ENCODE data around the gene FAM181A. TPM values are rescaled to one million over a fixed set of nuclear protein-coding genes. Genes with fewer than 3 reads are reported as not detected.

The FAM181A gene
- total and polyA plus RNA-seq, 3 experiments from 2014 or later = not detected

DNA sequence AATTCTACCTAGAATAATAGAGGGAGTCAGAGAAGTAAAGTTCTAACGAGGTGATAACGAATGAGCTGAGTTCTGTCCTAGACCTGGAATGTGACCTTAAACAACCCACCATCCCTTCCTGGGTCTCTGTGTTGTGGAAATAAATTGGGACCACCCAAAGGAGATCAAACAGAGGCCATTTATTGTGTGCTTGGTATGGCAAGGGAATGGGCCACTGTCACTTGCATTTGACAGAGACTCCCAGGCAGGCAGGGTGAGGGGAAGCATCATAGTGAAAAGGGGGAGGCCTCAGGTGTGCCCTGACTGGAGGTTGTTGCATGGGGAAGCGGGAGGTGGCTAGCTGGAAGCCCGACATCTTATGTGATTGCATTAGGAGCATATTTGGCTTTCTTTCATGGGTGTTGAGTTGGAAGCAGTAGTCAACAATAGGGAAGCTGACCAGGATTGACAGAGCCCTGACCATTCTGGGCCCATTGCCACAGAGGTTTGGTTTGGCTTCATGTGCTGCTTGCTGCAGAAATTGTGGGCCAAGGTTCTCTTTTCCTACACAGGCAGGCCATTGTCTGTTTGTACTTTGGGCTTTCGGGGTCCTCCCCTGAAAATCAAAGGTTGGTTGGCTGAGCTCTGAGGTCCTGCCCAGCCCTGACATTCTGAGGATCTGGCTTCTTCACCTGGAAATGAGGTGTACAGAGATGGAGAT, 17.6 kb upstream of the FAM181A start:
- H3K9me3 Mint-ChIP-seq = peaks cover 0 to 6% (median 3%) of the 10 kb centered on the region in 5 donors
- CTCF ChIA-PET = interaction anchor here (1.0 kb wide), 1 partner anchor 13 kb away, joined by 3 read pairs; no protein-coding TSS in a partner anchor

DNA sequence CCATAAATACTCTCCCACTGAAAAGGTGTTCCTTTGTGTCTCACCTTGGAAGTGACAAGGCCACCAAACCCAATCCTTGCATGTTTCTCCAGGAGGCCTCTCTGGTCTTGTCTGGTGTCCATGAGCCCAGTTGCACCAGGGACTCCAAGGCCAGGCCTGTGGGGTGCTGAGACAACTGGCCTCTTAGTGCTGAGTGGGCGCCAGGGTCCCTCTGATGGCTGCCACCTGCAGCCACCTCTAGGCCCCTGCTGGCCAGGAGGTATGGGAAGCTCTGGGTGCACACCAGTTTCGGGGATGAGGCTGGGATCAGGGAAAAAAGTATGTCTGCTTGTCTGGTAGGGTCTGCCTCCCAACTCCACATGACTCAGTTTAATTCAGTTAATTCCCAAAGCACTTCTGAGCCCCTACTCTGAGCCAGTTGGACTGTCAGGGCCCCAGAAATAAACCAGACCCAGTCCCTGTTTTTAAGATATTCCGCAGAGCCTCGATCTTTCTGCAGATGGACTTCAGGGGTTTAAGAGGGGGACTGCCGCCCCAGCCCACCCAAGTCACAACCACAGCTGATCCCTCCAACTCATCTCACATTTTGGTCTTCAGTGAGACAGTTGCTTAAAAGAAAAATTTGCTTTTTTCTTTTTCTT, 15.0 kb upstream of the FAM181A start:
- no peak for DNase-seq
- no peaks in the 10 kb centered on the region for H3K27me3 ChIP-seq (ENCODE audit: insufficient read depth, low read length, poor library complexity, severe bottlenecking)
- no peak overlapping the region for H3K27ac Mint-ChIP-seq
- H3K36me3 ChIP-seq (ENCODE audit: insufficient read depth, low read length) = no peaks in the 10 kb centered on the region
- H3K27ac ChIP-seq (ENCODE audit: low read depth, low read length) = no peak overlapping the region
- no peaks in the 10 kb centered on the region for H3K36me3 Mint-ChIP-seq
- peaks cover 14 to 17% of the 10 kb centered on the region in 2 donors for H3K27me3 Mint-ChIP-seq
- no peaks in the 10 kb centered on the region for H3K9me3 ChIP-seq (ENCODE audit: low read length)
- no peak overlapping the region for H3K4me3 ChIP-seq (ENCODE audit: low read length)
- ChIA-PET POLR2A (no interaction called here), CTCF (no interaction called here)
- no peaks in the 10 kb centered on the region for H3K4me1 Mint-ChIP-seq
- peaks cover 0 to 8% (median 3%) of the 10 kb centered on the region in 5 donors for H3K9me3 Mint-ChIP-seq
- H3K4me3 Mint-ChIP-seq = no peak overlapping the region
- no peaks in the 10 kb centered on the region for H3K4me1 ChIP-seq (ENCODE audit: insufficient read depth, low read length)

More for the DNA sequence above, 17.6 kb upstream of the FAM181A start:
- DNase-seq = no peak
- Mint-ChIP-seq H3K36me3 (no peaks in the 10 kb centered on the region), H3K4me1 (no peaks in the 10 kb centered on the region), H3K27ac (no peak overlapping the region), H3K27me3 (peaks cover 5 to 16% of the 10 kb centered on the region in 2 donors), H3K4me3 (no peak overlapping the region)
- POLR2A ChIA-PET = no interaction called here
- H3K4me3 ChIP-seq (ENCODE audit: low read length) = no peak overlapping the region
- H3K9me3 ChIP-seq (ENCODE audit: low read length) = no peaks in the 10 kb centered on the region
- no peaks in the 10 kb centered on the region for H3K36me3 ChIP-seq (ENCODE audit: insufficient read depth, low read length)
- H3K4me1 ChIP-seq (ENCODE audit: insufficient read depth, low read length) = no peaks in the 10 kb centered on the region
- no peaks in the 10 kb centered on the region for H3K27me3 ChIP-seq (ENCODE audit: insufficient read depth, low read length, poor library complexity, severe bottlenecking)
- H3K27ac ChIP-seq (ENCODE audit: low read depth, low read length) = no peak overlapping the region

DNA sequence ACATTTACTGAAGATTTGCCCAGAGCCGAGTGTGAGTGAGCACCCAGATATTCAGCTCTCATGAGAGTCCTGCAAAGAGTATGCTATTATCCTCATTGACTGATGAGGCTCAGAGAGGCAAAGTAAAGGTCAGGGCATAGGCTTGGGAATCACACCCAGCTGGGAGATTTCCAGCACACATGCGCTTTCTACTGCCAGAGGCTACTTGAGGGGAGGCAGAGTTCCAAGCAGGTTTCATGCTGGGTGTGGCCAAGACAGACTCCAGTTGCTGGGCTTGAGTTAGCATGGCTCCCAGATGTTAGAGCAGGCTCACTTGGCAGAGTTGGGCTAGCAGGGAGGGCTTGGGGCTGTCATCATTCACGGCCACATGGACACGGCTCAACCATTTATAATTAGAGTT, 14.4 kb upstream of the FAM181A start:
- ChIA-PET CTCF (no interaction called here), POLR2A (no interaction called here)
- Mint-ChIP-seq H3K27me3 (peaks cover 20 to 23% of the 10 kb centered on the region in 2 donors), H3K36me3 (no peaks in the 10 kb centered on the region), H3K9me3 (peaks cover 0 to 8% (median 3%) of the 10 kb centered on the region in 5 donors), H3K4me3 (no peak overlapping the region), H3K27ac (no peak overlapping the region), H3K4me1 (no peaks in the 10 kb centered on the region)
- Histone ChIP-seq H3K9me3 (ENCODE audit: low read length) (no peaks in the 10 kb centered on the region), H3K27me3 (ENCODE audit: insufficient read depth, low read length, poor library complexity, severe bottlenecking) (no peaks in the 10 kb centered on the region), H3K36me3 (ENCODE audit: insufficient read depth, low read length) (no peaks in the 10 kb centered on the region), H3K4me1 (ENCODE audit: insufficient read depth, low read length) (no peaks in the 10 kb centered on the region), H3K27ac (ENCODE audit: low read depth, low read length) (no peak overlapping the region), H3K4me3 (ENCODE audit: low read length) (no peak overlapping the region)
- DNase-seq = no peak

DNA sequence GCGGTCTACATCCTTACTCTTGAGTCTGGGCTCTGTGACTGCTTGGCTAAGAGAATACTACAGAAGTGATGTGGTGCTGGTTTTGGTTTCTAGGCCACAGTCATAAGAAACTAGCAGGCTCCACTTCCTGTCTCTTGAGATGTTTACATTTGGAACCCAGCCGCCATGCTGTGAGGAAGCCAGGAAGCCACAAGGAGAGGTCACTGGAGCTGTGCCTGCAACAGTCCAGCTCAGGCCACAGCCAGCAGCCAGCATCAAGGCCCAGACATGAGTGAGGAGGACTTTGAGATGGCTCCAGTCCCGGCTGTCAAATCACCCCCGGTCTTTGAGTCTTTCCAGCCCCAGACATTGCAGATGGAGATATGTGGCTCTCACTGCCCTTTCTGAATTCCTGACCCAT, 12.9 kb upstream of the FAM181A start:
- H3K36me3 Mint-ChIP-seq = no peaks in the 10 kb centered on the region
- Histone ChIP-seq H3K4me1 (ENCODE audit: insufficient read depth, low read length) (no peaks in the 10 kb centered on the region), H3K4me3 (ENCODE audit: low read length) (no peak overlapping the region), H3K36me3 (ENCODE audit: insufficient read depth, low read length) (no peaks in the 10 kb centered on the region), H3K27me3 (ENCODE audit: insufficient read depth, low read length, poor library complexity, severe bottlenecking) (no peaks in the 10 kb centered on the region), H3K27ac (ENCODE audit: low read depth, low read length) (no peak overlapping the region), H3K9me3 (ENCODE audit: low read length) (no peaks in the 10 kb centered on the region)
- no peaks in the 10 kb centered on the region for H3K4me1 Mint-ChIP-seq
- CTCF ChIA-PET = no interaction called here
- H3K27ac Mint-ChIP-seq = peak overlapping the region in 1 of 8 donors; percentile 60
- no peak for DNase-seq
- POLR2A ChIA-PET = no interaction called here
- peaks cover 0 to 8% (median 3%) of the 10 kb centered on the region in 5 donors for H3K9me3 Mint-ChIP-seq
- peaks cover 26 to 28% of the 10 kb centered on the region in 2 donors for H3K27me3 Mint-ChIP-seq
- H3K4me3 Mint-ChIP-seq = no peak overlapping the region

DNA sequence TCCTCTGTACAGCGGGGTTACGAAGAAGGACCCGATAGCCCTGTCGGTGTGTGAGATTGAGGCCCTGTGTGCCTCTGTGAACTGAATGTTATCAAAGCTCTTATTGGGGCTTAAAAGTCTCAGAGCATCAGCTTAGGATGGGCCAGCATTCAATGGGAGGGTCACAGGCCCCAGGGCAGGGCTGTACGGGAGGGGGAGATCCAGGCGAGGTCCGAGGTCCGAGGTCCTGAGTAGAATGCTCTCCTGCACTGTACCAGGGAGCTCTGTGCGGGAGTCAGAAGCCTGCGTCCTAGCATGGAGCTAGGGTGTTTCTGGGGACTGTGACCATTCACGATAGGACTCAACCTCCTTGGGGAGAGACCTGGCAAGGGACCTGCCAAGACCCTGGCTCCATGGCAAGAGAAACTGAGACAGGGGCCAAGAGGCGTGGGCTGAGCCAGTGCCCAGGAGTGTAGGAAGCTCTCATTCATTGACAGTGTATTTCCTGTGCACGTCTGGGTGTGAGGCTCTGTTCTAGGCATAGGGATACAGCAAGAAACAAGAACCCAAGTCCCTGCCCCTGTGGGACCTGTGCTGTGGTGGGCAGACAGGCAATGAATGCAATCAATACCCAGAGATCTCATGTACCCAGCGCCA, 12.0 kb upstream of the FAM181A start:
- Histone ChIP-seq H3K4me1 (ENCODE audit: insufficient read depth, low read length) (no peaks in the 10 kb centered on the region), H3K27ac (ENCODE audit: low read depth, low read length) (no peak overlapping the region), H3K9me3 (ENCODE audit: low read length) (no peaks in the 10 kb centered on the region), H3K27me3 (ENCODE audit: insufficient read depth, low read length, poor library complexity, severe bottlenecking) (no peaks in the 10 kb centered on the region), H3K4me3 (ENCODE audit: low read length) (no peak overlapping the region), H3K36me3 (ENCODE audit: insufficient read depth, low read length) (no peaks in the 10 kb centered on the region)
- no peak for DNase-seq
- peaks cover under 1 to 12% (median 4%) of the 10 kb centered on the region in 5 donors for H3K9me3 Mint-ChIP-seq
- H3K4me1 Mint-ChIP-seq = no peaks in the 10 kb centered on the region
- ChIA-PET POLR2A (no interaction called here), CTCF (no interaction called here)
- H3K36me3 Mint-ChIP-seq = peaks cover 0 to 4% (median 0%) of the 10 kb centered on the region in 3 donors
- H3K27me3 Mint-ChIP-seq = peaks cover 28% of the 10 kb centered on the region in 2 donors
- no peak overlapping the region for H3K27ac Mint-ChIP-seq
- H3K4me3 Mint-ChIP-seq = no peak overlapping the region

DNA sequence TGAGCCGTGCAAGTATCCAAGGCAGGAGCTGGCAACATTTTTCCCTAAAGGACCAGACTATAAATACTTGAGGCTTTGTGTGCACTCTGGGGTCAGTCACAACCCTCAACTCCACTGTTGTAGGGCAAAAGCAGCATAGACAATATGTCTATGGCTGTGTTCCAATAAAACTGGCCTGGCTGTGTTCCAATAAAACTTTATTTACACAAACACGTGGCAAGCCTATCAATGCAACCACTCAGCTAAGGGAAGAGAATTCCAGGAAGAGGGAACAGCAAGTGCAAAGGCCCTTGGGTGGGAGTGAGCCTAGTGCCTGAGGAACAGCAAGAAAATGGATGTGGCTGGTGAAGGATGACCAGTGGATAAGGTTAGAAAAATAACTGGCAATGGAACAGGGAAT, 11.3 kb upstream of the FAM181A start:
- POLR2A ChIA-PET = no interaction called here
- no peaks in the 10 kb centered on the region for H3K9me3 ChIP-seq (ENCODE audit: low read length)
- Mint-ChIP-seq H3K4me1 (no peaks in the 10 kb centered on the region), H3K27ac (no peak overlapping the region), H3K9me3 (peaks cover 2 to 12% (median 4%) of the 10 kb centered on the region in 5 donors), H3K4me3 (no peak overlapping the region), H3K36me3 (peaks cover 0 to 4% (median 0%) of the 10 kb centered on the region in 3 donors), H3K27me3 (peaks cover 28% of the 10 kb centered on the region in 2 donors)
- H3K27me3 ChIP-seq (ENCODE audit: insufficient read depth, low read length, poor library complexity, severe bottlenecking) = no peaks in the 10 kb centered on the region
- no peak overlapping the region for H3K27ac ChIP-seq (ENCODE audit: low read depth, low read length)
- no peak for DNase-seq
- H3K36me3 ChIP-seq (ENCODE audit: insufficient read depth, low read length) = no peaks in the 10 kb centered on the region
- H3K4me3 ChIP-seq (ENCODE audit: low read length) = no peak overlapping the region
- H3K4me1 ChIP-seq (ENCODE audit: insufficient read depth, low read length) = no peaks in the 10 kb centered on the region
- CTCF ChIA-PET = no interaction called here

DNA sequence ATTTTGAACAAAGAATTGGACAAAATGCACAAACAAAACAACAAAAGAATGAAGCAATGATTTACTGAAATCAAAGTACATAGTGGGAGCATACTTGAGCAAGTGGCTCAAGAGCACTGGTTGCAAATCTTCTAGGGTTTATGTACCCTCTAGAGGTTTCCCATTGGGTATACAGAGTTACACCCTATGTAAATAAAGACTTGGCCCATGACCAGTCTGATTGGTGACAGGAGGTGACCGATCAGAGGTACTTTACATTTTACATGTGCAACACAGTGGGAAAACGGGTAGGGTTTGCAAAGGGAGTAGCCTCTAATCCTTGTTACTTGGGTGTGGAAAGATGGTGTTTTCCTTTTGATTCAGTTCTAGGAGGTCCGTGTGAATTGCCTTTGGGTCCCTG, 10.6 kb upstream of the FAM181A start:
- no peak for DNase-seq
- Histone ChIP-seq H3K27ac (ENCODE audit: low read depth, low read length) (no peak overlapping the region), H3K4me3 (ENCODE audit: low read length) (no peak overlapping the region), H3K36me3 (ENCODE audit: insufficient read depth, low read length) (no peaks in the 10 kb centered on the region), H3K4me1 (ENCODE audit: insufficient read depth, low read length) (no peaks in the 10 kb centered on the region), H3K9me3 (ENCODE audit: low read length) (no peaks in the 10 kb centered on the region), H3K27me3 (ENCODE audit: insufficient read depth, low read length, poor library complexity, severe bottlenecking) (no peaks in the 10 kb centered on the region)
- ChIA-PET CTCF (interaction anchor here (1.7 kb wide), 1 partner anchor 10 kb away, joined by 4 read pairs; no protein-coding TSS in a partner anchor), POLR2A (no interaction called here)
- peaks cover 0 to 4% (median 0%) of the 10 kb centered on the region in 3 donors for H3K36me3 Mint-ChIP-seq
- H3K4me3 Mint-ChIP-seq = no peak overlapping the region
- no peak overlapping the region for H3K27ac Mint-ChIP-seq
- peaks cover 2 to 12% (median 4%) of the 10 kb centered on the region in 5 donors for H3K9me3 Mint-ChIP-seq
- H3K27me3 Mint-ChIP-seq = peaks cover 28% of the 10 kb centered on the region in 2 donors
- H3K4me1 Mint-ChIP-seq = no peaks in the 10 kb centered on the region

DNA sequence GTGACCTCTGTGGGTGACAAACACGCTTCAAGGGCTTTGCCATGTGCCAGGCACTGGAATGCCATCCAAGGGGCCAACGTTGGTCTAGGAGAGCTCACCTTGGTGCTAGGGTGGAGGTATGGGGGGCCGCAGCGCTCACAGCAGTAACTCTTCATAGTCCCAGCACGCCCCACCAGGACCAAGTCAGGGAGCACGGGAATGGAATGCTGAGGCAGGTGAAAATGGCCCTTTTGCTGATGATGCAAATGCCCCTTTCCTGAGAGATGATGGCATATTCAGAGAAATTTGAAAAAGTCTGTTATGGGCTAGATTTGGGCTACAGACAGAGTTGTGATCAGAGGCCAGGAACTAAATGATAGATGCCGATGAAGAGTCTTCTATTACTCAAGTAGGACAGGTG, 10.0 kb upstream of the FAM181A start:
- Histone ChIP-seq H3K4me3 (ENCODE audit: low read length) (no peak overlapping the region), H3K4me1 (ENCODE audit: insufficient read depth, low read length) (no peaks in the 10 kb centered on the region), H3K9me3 (ENCODE audit: low read length) (no peaks in the 10 kb centered on the region), H3K36me3 (ENCODE audit: insufficient read depth, low read length) (no peaks in the 10 kb centered on the region), H3K27me3 (ENCODE audit: insufficient read depth, low read length, poor library complexity, severe bottlenecking) (no peaks in the 10 kb centered on the region), H3K27ac (ENCODE audit: low read depth, low read length) (no peak overlapping the region)
- no peak overlapping the region for H3K27ac Mint-ChIP-seq
- peaks cover 28% of the 10 kb centered on the region in 2 donors for H3K27me3 Mint-ChIP-seq
- H3K4me3 Mint-ChIP-seq = no peak overlapping the region
- H3K9me3 Mint-ChIP-seq = peaks cover 2 to 12% (median 4%) of the 10 kb centered on the region in 5 donors
- peaks cover 0 to 4% (median 0%) of the 10 kb centered on the region in 3 donors for H3K36me3 Mint-ChIP-seq
- CTCF ChIA-PET = interaction anchor here (1.2 to 1.7 kb wide), 2 partner anchors 10 to 23 kb away, joined by 4 read pairs; no protein-coding TSS in a partner anchor
- POLR2A ChIA-PET = no interaction called here
- H3K4me1 Mint-ChIP-seq = no peaks in the 10 kb centered on the region
- DNase-seq = no peak
